Activated CD4-positive, alpha-beta T cell treated with anti-CD3 and anti-CD28 coated beads, Interleukin-2, amount 50 U/mL, for 48 hours (primary cell): ENCODE data around the gene INSIG2.

ENCODE experiments used
- DNase-seq, 2 experiments: peaks; one replicate each; pipeline ENCODE4 v3.0.0-alpha.2; 2020

The INSIG2 gene

GRCh38 chr2:118131771-118132170 is 43.5 kb downstream of the INSIG2 start:
- DNase-seq, result no peak

GRCh38 chr2:118133916-118134315 is 45.6 kb downstream of the INSIG2 start:
- DNase-seq, result no peak

DNA sequence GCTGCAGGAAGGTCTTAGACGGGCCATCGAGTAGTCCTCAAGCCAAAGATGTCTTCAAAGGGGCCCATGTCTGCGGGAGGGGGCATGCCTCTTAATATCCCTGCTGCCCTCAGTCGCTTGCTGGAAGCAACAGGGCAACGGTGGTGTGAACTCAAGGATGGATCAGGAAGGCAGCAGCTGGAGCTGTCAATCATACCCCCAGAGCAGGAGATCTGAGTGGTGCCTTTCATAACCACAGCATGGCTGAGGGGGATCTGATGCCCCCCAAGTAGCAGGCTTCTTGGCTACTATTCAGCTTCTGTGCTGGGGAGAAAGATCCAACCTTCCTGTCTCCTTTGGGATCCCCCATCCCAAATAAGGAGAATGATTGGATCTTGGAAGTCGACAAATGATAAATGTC is 46.4 kb downstream of the INSIG2 start:
- no peak for DNase-seq

- no peak for DNase-seq
These were observed 56.9 kb downstream of the INSIG2 start for GRCh38 chr2:118145207-118145606.

- no peak for DNase-seq
These were observed 57.5 kb downstream of the INSIG2 start for GRCh38 chr2:118145806-118146205.

DNA sequence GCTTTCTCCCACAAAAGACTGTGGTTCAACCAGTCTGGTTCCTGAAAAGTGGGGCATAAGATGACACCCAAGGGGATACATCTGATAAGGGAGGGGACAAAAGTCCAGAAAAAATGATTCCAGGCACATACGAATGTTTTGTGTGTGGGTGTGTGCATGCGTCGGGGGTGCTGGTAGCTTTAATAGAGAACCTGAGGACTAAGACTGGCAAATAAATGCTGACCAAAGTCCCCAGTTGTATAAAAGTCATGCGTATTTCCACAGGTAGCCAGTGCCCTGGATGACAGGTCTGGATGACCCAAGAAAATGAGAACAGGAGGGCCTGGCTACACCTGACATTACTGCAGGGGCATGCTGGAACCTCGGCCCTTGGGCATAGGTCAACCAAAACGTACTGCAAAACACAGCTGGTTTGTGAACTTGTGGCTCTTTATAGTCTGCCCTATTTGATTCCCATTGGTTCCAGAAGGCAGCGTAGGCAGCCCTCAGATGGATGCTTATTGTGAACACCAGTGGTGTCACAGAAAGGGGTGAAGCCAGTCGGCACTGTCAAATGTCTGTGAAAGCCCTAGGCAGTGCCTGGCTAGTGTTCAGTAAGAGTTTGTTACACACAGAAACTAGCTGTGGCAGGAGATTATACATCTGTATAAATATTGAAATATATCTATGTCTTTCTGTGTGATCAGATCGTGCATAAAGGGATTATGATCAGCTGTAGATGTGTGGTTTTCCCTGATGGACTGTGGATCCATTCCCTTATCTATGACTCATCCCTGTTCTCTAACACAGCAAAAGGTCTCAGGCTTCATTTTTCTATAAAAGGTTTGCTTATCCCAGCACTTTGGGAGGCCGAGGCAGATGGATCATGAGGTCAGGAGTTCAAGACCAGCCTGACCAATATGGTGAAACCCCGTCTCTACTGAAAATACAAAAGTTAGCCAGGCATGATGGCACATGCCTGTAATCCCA is 58.3 kb downstream of the INSIG2 start:
- no peak for DNase-seq

DNA sequence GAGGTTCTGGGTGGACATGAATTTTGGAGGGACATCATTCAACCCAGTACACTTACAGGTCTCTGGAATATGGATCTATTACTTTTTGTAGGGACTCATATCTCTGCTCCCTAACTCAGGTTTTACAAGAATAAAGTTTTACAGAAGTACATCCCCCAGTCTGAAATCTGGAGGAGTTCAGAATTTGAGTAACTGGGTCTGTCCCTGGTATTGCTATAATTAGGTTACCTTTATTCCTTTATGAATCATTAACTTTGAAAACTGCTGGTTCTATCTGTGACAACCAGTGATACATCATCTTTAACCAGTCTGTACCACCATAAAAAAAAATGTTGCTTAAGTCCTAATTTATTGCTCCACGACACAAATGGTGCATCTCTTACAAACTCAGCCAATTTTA is 59.9 kb downstream of the INSIG2 start:
- no peak for DNase-seq

GRCh38 chr2:118148809-118149208 is 60.5 kb downstream of the INSIG2 start:
- DNase-seq, result no peak

DNA sequence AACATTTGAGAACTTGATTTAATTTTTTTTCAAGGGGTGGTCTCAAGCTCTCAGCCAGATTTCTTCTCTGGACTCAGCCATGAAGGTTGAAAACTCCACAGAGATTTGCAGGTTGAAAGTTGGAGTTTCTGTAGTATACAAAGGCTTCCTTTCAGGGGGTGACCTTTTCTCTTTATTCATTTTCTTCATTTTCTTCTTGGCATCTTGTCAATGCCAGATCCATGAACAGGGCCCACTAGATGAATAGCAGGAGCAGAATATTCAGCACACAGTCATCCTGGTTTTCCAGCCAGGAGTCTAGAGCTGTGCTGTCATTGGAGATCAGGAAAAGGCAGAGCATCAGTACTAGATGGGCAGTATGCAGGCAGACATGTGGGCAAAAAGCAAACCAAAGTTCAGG is 62.0 kb downstream of the INSIG2 start:
- DNase-seq, result no peak

DNA sequence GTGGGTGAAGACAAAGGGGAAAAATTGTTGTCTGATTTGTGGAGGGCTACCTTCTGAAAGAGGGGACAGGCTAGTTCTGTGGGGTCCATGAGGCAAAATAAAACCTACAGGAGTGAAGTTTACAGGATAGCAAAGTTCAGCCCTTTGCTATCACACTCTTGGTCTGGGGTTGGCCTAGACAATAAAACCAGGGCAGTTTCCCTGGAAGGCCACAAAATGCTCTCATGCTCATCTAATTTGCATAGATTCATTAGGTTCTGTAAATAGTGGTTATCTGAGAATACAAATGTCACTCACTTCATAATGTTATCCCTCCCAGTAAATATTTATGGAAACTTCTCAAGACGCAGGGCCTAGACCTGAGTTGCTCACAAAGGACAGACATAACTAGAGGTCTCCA is 63.6 kb downstream of the INSIG2 start:
- DNase-seq, result no peak

DNA sequence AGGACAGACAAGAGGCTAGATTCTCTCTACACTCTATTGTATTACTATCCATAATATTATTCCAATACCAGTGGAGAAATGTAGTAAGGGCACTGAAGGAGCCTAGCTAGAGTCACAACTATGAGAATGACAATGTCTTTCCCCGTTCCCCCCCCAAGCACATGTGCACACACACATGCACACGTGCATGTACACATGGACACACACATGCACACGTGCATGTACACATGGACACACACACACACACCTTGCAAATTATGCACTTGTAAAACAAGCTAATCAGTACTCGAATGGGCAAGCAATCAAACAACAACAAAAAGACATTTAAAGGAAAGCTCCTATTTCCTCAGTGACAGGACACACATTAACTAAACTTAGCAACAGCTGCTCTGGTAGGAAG is 65.2 kb downstream of the INSIG2 start:
- no peak for DNase-seq

DNA sequence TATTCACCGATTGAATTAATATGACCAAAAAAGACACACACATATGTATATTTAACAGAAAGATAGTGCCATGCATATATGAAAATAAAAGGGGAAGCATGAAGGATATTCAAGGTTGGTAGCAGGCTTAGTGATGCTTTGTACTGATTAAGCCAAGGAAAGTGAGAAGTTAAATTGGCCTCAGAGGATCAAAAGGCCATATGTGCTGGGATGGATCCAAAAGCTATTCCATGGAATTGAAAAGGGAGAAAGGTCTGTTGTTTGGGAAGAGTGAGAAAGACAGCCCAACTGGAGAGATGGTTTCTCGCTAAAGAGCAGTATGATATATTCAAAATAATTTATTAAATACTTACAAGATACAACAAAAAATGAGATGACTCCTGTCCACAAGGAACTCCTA is 65.9 kb downstream of the INSIG2 start:
- DNase-seq, result no peak
